Measurements from ENCODE around the gene NCK2.

Gene NCK2

DNA sequence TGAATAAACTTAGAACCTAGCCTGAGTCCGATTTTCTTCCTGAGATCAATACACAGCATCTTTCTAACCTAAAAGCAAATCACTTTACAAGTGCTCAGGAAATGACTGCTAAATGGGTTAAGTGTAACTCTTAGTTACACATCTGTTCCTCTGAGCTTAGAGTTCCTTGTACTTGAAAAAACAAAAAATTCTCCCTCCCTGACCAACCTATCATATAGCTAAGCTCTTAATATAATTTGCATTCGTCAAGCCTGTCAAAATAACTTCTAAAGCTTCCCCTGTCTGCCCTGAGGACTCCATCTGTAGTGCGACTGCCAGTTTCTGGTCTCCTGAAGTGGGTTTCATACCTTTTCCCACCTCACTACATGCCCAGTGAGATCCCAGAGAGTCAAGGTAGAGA, 190.4 kb downstream of the NCK2 start:
- no peak for DNase-seq

DNA sequence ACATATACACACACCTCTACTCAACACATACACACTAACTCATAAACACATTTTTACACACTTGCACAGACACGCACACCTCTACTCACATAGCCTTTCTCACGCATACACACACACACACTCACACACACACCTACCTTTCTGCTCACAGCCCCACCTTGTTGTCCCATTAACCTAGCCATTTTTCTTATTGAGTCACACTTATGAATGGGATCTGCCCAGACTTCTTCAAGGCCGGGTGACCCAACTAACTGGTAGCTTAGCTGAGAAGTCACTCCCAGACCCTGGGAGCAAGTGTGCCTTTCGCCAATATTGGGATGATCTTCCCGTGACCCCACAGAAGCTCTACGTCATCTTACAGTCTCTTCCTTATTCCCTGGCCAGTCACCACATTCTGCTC, 192.2 kb downstream of the NCK2 start:
- DNase-seq, result no peak

DNA sequence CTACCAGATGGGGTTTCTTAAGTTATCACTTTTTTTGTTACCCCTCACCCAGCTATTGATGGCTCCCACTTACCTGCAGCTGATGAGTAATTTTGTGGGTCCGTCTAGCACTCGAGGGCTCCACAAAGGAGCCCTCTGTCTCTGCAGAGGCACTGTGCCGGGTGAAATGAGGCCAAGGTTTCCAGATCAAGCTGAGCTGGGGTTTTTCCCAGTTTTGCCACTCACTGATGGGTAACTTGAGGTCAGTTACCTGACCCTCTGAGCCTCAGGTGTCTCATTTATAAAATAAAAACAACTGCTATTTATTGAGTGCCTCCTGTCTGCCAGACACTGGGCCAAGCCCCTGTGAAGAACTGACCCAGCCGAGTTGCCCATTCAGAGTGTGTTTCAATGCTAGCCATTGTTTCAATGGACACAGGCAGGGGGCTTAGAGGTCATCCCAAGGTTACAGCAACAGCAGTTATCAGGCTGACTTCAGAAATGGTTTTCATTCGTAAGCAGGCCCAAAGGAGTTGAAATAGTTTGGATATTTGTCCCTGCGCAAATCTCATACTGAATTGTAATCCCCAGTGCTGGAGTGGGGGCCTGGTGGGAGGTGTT, 192.9 kb downstream of the NCK2 start:
- DNase-seq, result no peak

Measured in DMS 273 treated with DMSO at 0.1 percent for 48 hours (cell line).